SU-DHL-6 (cell line): Measurements from ENCODE around the gene SDS.

Experiments used
- CTCF ChIP-seq: fragments of 200-600 bp; sonication (generic); IDR thresholded peaks from one replicate; pipeline ENCODE4 v1.5.1; 2017; ENCODE audit warnings: antibody characterized with exemption, mild to moderate bottlenecking, low read length, moderate library complexity; ENCODE audit not compliant: insufficient read depth, poor library complexity, severe bottlenecking
- EZH2phosphoT487 ChIP-seq: fragments of 200-600 bp; sonication (generic), shearing (Covaris generic); conservative IDR thresholded peaks from 2 replicates; pipeline ENCODE4 v1.6.1; 2018; ENCODE audit warnings: mild to moderate bottlenecking, antibody characterized with exemption, low read length, moderate library complexity, mixed read lengths

GRCh38 chr12:113361574-113362370, 41.9 kb downstream of the SDS start:
- TF ChIP-seq CTCF, result no peak
- TF ChIP-seq EZH2phosphoT487, result no peak
